K562 (cell line): ENCODE data around the gene CLCN6. TPM values are rescaled to one million over a fixed set of nuclear protein-coding genes. Genes with fewer than 3 reads are reported as not detected.
A peak's percentile ranks its signal among the peaks of the same experiment; 100 is the strongest.

Source experiments
- ATF7 ChIP-seq: fragments of 450-650 bp; IDR thresholded peaks from 2 replicates; pipeline ENCODE4 v1.7.1; 2014; ENCODE audit warnings: mild to moderate bottlenecking, moderate library complexity
- CBFA2T3 ChIP-seq: fragments of 450-650 bp; IDR thresholded peaks from 2 replicates; pipeline ENCODE4 v1.6.1; 2017
- MAFG ChIP-seq: fragments of 450-650 bp; conservative IDR thresholded peaks from 2 replicates; pipeline ENCODE4 v1.6.1; 2016; ENCODE audit warnings: missing genetic modification characterization, missing compliant biosample characterization
- MCM5 ChIP-seq: fragments of 450-650 bp; IDR thresholded peaks from 2 replicates; pipeline ENCODE4 v1.6.1; 2016; ENCODE audit warnings: low read depth
- NCOA6 ChIP-seq: fragments of 450-650 bp; IDR thresholded peaks from 2 replicates; pipeline ENCODE4 v1.6.1; 2017; ENCODE audit warnings: mild to moderate bottlenecking
- POLR3A ChIP-seq: IDR thresholded peaks from 2 replicates; pipeline ENCODE4 v1.6.1; 2011; ENCODE audit warnings: borderline replicate concordance, mild to moderate bottlenecking, moderate library complexity; ENCODE audit not compliant: insufficient read length, insufficient read depth; ENCODE audit errors: extremely low read depth
- RBBP5 ChIP-seq: fragments of 200-600 bp; sonication (generic); IDR thresholded peaks from 2 replicates; pipeline ENCODE4 v1.6.1; 2012; ENCODE audit warnings: borderline replicate concordance, mild to moderate bottlenecking, low read length, control low read depth, inconsistent platforms; ENCODE audit not compliant: insufficient read depth, poor library complexity, severe bottlenecking
- RBM17 ChIP-seq: fragments of 200-400 bp; formaldehyde crosslinking; IDR thresholded peaks from 2 replicates; pipeline ENCODE4 v1.6.1; 2017; ENCODE audit warnings: low read depth, mild to moderate bottlenecking, low read length, borderline replicate concordance
- SPI1 ChIP-seq: IDR thresholded peaks from 2 replicates; pipeline ENCODE4 v1.6.1; 2011; ENCODE audit warnings: low read depth, low read length, control low read depth, borderline replicate concordance
- ZNF121 ChIP-seq: sonication (generic); formaldehyde crosslinking; conservative IDR thresholded peaks from 2 replicates; pipeline ENCODE4 v1.8.0; 2022; ENCODE audit warnings: missing genetic modification reagents
- ZNF41 ChIP-seq: fragments of 250-450 bp; sonication (Bioruptor Pico); conservative IDR thresholded peaks from 2 replicates; pipeline ENCODE4 v1.4.0; 2020; ENCODE audit warnings: mild to moderate bottlenecking
- ZNF695 ChIP-seq: fragments of 450-650 bp; formaldehyde crosslinking; IDR thresholded peaks from 2 replicates; pipeline ENCODE4 v1.4.0; 2020; ENCODE audit warnings: mild to moderate bottlenecking, moderate library complexity
- ZNF785 ChIP-seq: fragments of 250-450 bp; sonication (Bioruptor Pico); IDR thresholded peaks from 2 replicates; pipeline ENCODE4 v1.4.0; 2020; ENCODE audit warnings: mild to moderate bottlenecking
- polyA plus RNA-seq, 8 experiments: library from polyadenylated mRNA; depleted of rRNA in 4 of 8; stranded (reverse) in 5 of 8; unstranded in 3 of 8; fragments of >200 nt; fragmentation: Nextera tagmentation in 2 of 8; fragmentation: Illumina TruSeq in 1 of 8; extraction: Ambion mirVana in 2 of 8; extraction: Trizol in 1 of 8; gene quantifications; 2 replicates each; pipeline versions ENCODE4 v1.2.1 to v1.2.3, GENCODE V29; 2011 to 2014; ENCODE audit warnings: inconsistent platforms in 1 of 8, missing spikeins in 1 of 8
- total RNA-seq, 7 experiments: library from RNA; depleted of rRNA in 6 of 7; stranded (reverse); fragments of >200 nt in 6 of 7; fragmentation: Illumina TruSeq in 2 of 7; extraction: Trizol in 2 of 7; gene quantifications; 2 replicates each; pipeline versions ENCODE4 v1.2.1 to v1.2.3, GENCODE V29; 2011 to 2021; ENCODE audit warnings: low replicate concordance in 1 of 7
- TF ChIP-seq, protein P1 (sequence below): fragments of 250-450 bp; sonication (Bioruptor Pico); IDR thresholded peaks from 2 replicates; pipeline ENCODE4 v1.4.0; 2020; ENCODE audit warnings: borderline replicate concordance
- TF ChIP-seq, protein P2 (sequence below): fragments of 450-650 bp; IDR thresholded peaks from 2 replicates; pipeline ENCODE4 v1.6.1; 2018; ENCODE audit not compliant: partially characterized antibody
- TF ChIP-seq, protein P3 (sequence below): IDR thresholded peaks from 2 replicates; pipeline ENCODE4 v1.6.1; 2016; ENCODE audit warnings: missing genetic modification characterization, missing compliant biosample characterization
- TF ChIP-seq, protein P4 (sequence below): IDR thresholded peaks from 2 replicates; pipeline ENCODE4 v1.6.1; 2011; ENCODE audit warnings: borderline replicate concordance, low read depth, mild to moderate bottlenecking, moderate library complexity, low read length; ENCODE audit not compliant: insufficient read depth, poor library complexity, severe bottlenecking
- TF ChIP-seq, protein P5 (sequence below): fragments of 450-650 bp; formaldehyde crosslinking; IDR thresholded peaks from 2 replicates; pipeline ENCODE4 v1.4.0; 2020; ENCODE audit warnings: mild to moderate bottlenecking

Gene CLCN6
- total and polyA plus RNA-seq, 9 of the 15 experiments (the other 6 are each of a cell fraction or from before 2014, with no cell fraction given), result 2.0 to 21.8 (median 13.6) TPM

DNA sequence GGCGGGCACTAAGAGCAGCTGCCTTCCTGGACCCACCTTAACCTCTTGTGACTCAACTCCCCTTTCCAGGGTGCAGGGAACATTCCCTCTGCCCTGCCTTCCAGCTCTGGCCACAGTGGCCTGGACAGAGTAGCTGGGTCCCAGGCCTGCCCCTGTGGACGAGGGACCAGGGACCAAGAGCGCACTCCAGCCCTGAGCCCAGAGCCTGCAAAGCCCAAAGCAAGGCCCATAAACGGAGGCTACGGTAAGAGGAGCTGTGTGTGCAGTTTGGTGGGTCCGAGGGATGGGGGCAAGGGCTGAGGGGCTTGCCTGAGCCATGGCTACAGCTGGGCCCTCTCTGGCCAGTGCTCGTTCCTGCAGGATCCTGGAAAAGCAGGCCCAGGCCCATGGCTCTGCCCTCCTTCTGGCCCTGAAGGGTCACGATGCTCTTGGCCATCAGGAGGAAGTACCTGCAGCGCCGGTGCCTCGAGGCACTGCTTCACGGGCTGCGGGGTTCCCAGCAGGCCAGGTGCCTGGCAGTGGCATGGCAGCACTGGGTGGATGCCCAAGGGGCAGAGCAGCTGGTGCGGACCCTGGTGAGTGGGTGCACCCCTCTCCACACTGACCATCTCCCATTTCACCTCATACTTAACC is 18.1 kb upstream of the CLCN6 start (continued):
- TF ChIP-seq ZNF785 (CRISPR knock-in tag) (no peak), CBFA2T3 (no peak), SPI1 (no peak), RBBP5 (no peak), ZNF695 (0 out of 2 replicates have a peak, but pooled peaks have one; percentile 60), ZNF121 (peak; percentile 69; the same call in 1 of the 2 replicates), POLR3A (no peak), MAFG (no peak), ATF7 (no peak), ZNF41 (no peak), NCOA6 (no peak), MCM5 (no peak), RBM17 (no peak)
- TF ChIP-seq, protein P1, sequence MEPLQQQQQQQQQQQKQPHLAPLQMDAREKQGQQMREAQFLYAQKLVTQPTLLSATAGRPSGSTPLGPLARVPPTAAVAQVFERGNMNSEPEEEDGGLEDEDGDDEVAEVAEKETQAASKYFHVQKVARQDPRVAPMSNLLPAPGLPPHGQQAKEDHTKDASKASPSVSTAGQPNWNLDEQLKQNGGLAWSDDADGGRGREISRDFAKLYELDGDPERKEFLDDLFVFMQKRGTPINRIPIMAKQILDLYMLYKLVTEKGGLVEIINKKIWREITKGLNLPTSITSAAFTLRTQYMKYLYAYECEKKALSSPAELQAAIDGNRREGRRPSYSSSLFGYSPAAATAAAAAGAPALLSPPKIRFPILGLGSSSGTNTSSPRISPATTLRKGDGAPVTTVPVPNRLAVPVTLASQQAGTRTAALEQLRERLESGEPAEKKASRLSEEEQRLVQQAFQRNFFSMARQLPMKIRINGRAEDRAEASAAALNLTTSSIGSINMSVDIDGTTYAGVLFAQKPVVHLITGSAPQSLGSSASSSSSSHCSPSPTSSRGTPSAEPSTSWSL (CRISPR knock-in tag), result 0 out of 2 replicates have a peak, but pooled peaks have one; percentile 62
- TF ChIP-seq, protein P2, sequence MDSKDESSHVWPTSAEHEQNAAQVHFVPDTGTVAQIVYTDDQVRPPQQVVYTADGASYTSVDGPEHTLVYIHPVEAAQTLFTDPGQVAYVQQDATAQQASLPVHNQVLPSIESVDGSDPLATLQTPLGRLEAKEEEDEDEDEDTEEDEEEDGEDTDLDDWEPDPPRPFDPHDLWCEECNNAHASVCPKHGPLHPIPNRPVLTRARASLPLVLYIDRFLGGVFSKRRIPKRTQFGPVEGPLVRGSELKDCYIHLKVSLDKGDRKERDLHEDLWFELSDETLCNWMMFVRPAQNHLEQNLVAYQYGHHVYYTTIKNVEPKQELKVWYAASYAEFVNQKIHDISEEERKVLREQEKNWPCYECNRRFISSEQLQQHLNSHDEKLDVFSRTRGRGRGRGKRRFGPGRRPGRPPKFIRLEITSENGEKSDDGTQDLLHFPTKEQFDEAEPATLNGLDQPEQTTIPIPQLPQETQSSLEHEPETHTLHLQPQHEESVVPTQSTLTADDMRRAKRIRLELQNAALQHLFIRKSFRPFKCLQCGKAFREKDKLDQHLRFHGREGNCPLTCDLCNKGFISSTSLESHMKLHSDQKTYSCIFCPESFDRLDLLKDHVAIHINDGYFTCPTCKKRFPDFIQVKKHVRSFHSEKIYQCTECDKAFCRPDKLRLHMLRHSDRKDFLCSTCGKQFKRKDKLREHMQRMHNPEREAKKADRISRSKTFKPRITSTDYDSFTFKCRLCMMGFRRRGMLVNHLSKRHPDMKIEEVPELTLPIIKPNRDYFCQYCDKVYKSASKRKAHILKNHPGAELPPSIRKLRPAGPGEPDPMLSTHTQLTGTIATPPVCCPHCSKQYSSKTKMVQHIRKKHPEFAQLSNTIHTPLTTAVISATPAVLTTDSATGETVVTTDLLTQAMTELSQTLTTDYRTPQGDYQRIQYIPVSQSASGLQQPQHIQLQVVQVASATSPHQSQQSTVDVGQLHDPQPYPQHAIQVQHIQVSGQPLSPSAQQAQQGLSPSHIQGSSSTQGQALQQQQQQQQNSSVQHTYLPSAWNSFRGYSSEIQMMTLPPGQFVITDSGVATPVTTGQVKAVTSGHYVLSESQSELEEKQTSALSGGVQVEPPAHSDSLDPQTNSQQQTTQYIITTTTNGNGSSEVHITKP, result no peak
- TF ChIP-seq, protein P3, sequence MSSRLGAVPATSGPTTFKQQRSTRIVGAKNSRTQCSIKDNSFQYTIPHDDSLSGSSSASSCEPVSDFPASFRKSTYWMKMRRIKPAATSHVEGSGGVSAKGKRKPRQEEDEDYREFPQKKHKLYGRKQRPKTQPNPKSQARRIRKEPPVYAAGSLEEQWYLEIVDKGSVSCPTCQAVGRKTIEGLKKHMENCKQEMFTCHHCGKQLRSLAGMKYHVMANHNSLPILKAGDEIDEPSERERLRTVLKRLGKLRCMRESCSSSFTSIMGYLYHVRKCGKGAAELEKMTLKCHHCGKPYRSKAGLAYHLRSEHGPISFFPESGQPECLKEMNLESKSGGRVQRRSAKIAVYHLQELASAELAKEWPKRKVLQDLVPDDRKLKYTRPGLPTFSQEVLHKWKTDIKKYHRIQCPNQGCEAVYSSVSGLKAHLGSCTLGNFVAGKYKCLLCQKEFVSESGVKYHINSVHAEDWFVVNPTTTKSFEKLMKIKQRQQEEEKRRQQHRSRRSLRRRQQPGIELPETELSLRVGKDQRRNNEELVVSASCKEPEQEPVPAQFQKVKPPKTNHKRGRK (tag), result no peak
- TF ChIP-seq, protein P4, sequence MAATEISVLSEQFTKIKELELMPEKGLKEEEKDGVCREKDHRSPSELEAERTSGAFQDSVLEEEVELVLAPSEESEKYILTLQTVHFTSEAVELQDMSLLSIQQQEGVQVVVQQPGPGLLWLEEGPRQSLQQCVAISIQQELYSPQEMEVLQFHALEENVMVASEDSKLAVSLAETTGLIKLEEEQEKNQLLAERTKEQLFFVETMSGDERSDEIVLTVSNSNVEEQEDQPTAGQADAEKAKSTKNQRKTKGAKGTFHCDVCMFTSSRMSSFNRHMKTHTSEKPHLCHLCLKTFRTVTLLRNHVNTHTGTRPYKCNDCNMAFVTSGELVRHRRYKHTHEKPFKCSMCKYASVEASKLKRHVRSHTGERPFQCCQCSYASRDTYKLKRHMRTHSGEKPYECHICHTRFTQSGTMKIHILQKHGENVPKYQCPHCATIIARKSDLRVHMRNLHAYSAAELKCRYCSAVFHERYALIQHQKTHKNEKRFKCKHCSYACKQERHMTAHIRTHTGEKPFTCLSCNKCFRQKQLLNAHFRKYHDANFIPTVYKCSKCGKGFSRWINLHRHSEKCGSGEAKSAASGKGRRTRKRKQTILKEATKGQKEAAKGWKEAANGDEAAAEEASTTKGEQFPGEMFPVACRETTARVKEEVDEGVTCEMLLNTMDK, result no peak
- TF ChIP-seq, protein P5, sequence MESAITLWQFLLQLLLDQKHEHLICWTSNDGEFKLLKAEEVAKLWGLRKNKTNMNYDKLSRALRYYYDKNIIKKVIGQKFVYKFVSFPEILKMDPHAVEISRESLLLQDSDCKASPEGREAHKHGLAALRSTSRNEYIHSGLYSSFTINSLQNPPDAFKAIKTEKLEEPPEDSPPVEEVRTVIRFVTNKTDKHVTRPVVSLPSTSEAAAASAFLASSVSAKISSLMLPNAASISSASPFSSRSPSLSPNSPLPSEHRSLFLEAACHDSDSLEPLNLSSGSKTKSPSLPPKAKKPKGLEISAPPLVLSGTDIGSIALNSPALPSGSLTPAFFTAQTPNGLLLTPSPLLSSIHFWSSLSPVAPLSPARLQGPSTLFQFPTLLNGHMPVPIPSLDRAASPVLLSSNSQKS, result 0 out of 2 replicates have a peak, but pooled peaks have one; percentile 41
